Lower leg skin (tissue), 3 donors: ENCODE data around the gene MYT1.
"Not testable (repeated sequence)": the region's sequence is repeated elsewhere in the genome, so short reads cannot be mapped to it uniquely, and the experiment has no call there.

ENCODE experiments used
- CTCF ChIP-seq, 3 donors: fragments of 450-650 bp; IDR thresholded peaks; one replicate each; pipeline ENCODE4 v1.5.1; 2016; ENCODE audit warnings: antibody characterized with exemption in 3 of 3, mild to moderate bottlenecking in 3 of 3, moderate library complexity in 2 of 3
- POLR2A ChIP-seq, 2 donors: fragments of 450-650 bp; IDR thresholded peaks; one replicate each; pipeline ENCODE4 v1.6.1; 2016 to 2017; ENCODE audit warnings: antibody characterized with exemption in 2 of 2, mild to moderate bottlenecking in 1 of 2, moderate library complexity in 1 of 2

GRCh38 chr20:64178925-64179324 is 14.7 kb downstream of the MYT1 start:
- TF ChIP-seq CTCF, POLR2A (IDR thresholded peaks at IDR 0.05): not testable (repeated sequence)
